Subcutaneous preadipocyte (primary cell): ENCODE measurements around the gene NFKB1. TPM values are rescaled to one million over a fixed set of nuclear protein-coding genes. Genes with fewer than 3 reads are reported as not detected.

Experiments used
- total RNA-seq: library from RNA; depleted of rRNA; stranded (reverse); fragments of >200 nt; gene quantifications from 2 replicates; pipeline ENCODE4 v1.2.3, GENCODE V29; 2012

The NFKB1 gene
- 20.9 and 34.8 TPM in 2 replicates for total RNA-seq

GRCh38 chr4:102500696-102501446 is at the start of gene NFKB1:
Gene NFKB1 (plus strand): TSS chr4:102501359. CDS start chr4:102525519, 24,160 bp downstream.

Other genes starting within 250 kb of the NFKB1 start
- 8.8 and 9.6 TPM in 2 replicates for gene SLC39A8, start 155.9 kb upstream of the NFKB1 start, total RNA-seq